ENCODE data around the gene HDAC3. TPM values are rescaled to one million over a fixed set of nuclear protein-coding genes. Genes with fewer than 3 reads are reported as not detected.

Gene HDAC3
- total RNA-seq, 2 experiments from 2014 or later: 94.8 to 98.3 TPM

GRCh38 chr5:141608557-141608956 is 28.1 kb downstream of the HDAC3 start:
- H3K9me3 Mint-ChIP-seq: no peaks in the 10 kb centered on the region
- H3K4me3 Mint-ChIP-seq: no peak overlapping the region
- ATAC-seq: no peak
- H3K27me3 Mint-ChIP-seq: no peaks in the 10 kb centered on the region
- H3K36me3 Mint-ChIP-seq (ENCODE audit: low read depth): peaks cover 30% of the 10 kb centered on the region
- ChIA-PET POLR2A (interaction anchor here (0.8 to 3.3 kb wide), 5 partner anchors 8 to 28 kb away, joined by 3 to 9 read pairs (median 6); partner anchors contain the start of genes DIAPH1, HDAC3 and RELL2), CTCF (interaction anchor here (0.9 to 9.6 kb wide), 4 partner anchors 9 to 45 kb away, joined by 4 to 132 read pairs (median 27); partner anchors contain the start of gene DIAPH1)
- H3K27ac Mint-ChIP-seq: peak overlapping the region; percentile 94
- DNase-seq: no peak
- H3K4me1 Mint-ChIP-seq (ENCODE audit: low read depth): peaks cover 83% of the 10 kb centered on the region
- intact Hi-C loops (cut with micrococcal nuclease): no loop called here
- TF ChIP-seq CTCF (IDR thresholded peaks at IDR 0.05): no peak

GRCh38 chr5:141608046-141608445 is 28.6 kb downstream of the HDAC3 start:
- POLR2A ChIA-PET: interaction anchor here (0.6 to 3.3 kb wide), 5 partner anchors 8 to 12 kb away, joined by 3 to 9 read pairs (median 4); partner anchors contain the start of gene DIAPH1
- ATAC-seq: no peak

GRCh38 chr5:141605523-141606277 is 30.9 kb downstream of the HDAC3 start:
- peak; percentile 88 for DNase-seq
- peak; percentile 93 for ATAC-seq
- no peak for TF ChIP-seq CTCF (IDR thresholded peaks at IDR 0.05)
- ChIA-PET CTCF (interaction anchor here (1.1 to 9.6 kb wide), 4 partner anchors 12 to 31 kb away, joined by 3 to 132 read pairs (median 26); partner anchors contain the start of genes DIAPH1, HDAC3 and RELL2), POLR2A (interaction anchor here (0.7 to 0.9 kb wide), 3 partner anchors 13 to 63 kb away, joined by 3 to 9 read pairs (median 3); partner anchors contain the start of genes DIAPH1 and RELL2)
- H3K4me1 Mint-ChIP-seq (ENCODE audit: low read depth): peaks cover 80% of the 10 kb centered on the region
- no peaks in the 10 kb centered on the region for H3K27me3 Mint-ChIP-seq
- H3K36me3 Mint-ChIP-seq (ENCODE audit: low read depth): peaks cover 18% of the 10 kb centered on the region
- H3K4me3 Mint-ChIP-seq: peak overlapping the region; percentile 62
- H3K27ac Mint-ChIP-seq: peak overlapping the region; percentile 94
- intact Hi-C loops (cut with micrococcal nuclease): loop anchor here (2.0 kb wide), 1 partner anchor 13 kb away; the partner anchor contains the start of gene DIAPH1
- no peaks in the 10 kb centered on the region for H3K9me3 Mint-ChIP-seq

More at GRCh38 chr5:141608046-141608445, 28.6 kb downstream of the HDAC3 start:
- Mint-ChIP-seq H3K9me3 (no peaks in the 10 kb centered on the region), H3K4me1 (ENCODE audit: low read depth) (peaks cover 82% of the 10 kb centered on the region), H3K4me3 (no peak overlapping the region), H3K27me3 (no peaks in the 10 kb centered on the region), H3K27ac (peak overlapping the region; percentile 94), H3K36me3 (ENCODE audit: low read depth) (peaks cover 27% of the 10 kb centered on the region)
- no peak for TF ChIP-seq CTCF (IDR thresholded peaks at IDR 0.05)
- CTCF ChIA-PET: interaction anchor here (2.1 to 9.6 kb wide), 3 partner anchors 10 to 41 kb away, joined by 6 to 132 read pairs (median 48); partner anchors contain the start of gene DIAPH1
- no peak for DNase-seq
- intact Hi-C loops (cut with micrococcal nuclease): no loop called here

GRCh38 chr5:141603923-141604717 is 32.5 kb downstream of the HDAC3 start:
- CTCF ChIA-PET: interaction anchor here (1.3 to 9.6 kb wide), 6 partner anchors 11 to 46 kb away, joined by 3 to 132 read pairs (median 6); partner anchors contain the start of gene DIAPH1
- DNase-seq (peak; percentile 21), ATAC-seq (no peak)
- no peaks in the 10 kb centered on the region for H3K27me3 Mint-ChIP-seq
- intact Hi-C loops (cut with micrococcal nuclease): loop anchor here (2.0 kb wide), 1 partner anchor 15 kb away; the partner anchor contains the start of gene DIAPH1
- H3K27ac Mint-ChIP-seq: peak overlapping the region; percentile 86
- H3K4me3 Mint-ChIP-seq: peak overlapping the region; percentile 52
- no peaks in the 10 kb centered on the region for H3K9me3 Mint-ChIP-seq
- TF ChIP-seq CTCF (IDR thresholded peaks at IDR 0.05): no peak
- H3K36me3 Mint-ChIP-seq (ENCODE audit: low read depth): peaks cover 12% of the 10 kb centered on the region
- H3K4me1 Mint-ChIP-seq (ENCODE audit: low read depth): peaks cover 83% of the 10 kb centered on the region
- POLR2A ChIA-PET: interaction anchor here (0.7 to 1.8 kb wide), 3 partner anchors 11 to 16 kb away, joined by 3 to 6 read pairs (median 4); no protein-coding TSS in a partner anchor

Data from activated CD8-positive, alpha-beta T cell treated with anti-CD3 and anti-CD28 coated beads for 36 hours (primary cell).